ENCODE results near the gene TNFRSF12A.
"Not testable (repeated sequence)": the region's sequence is repeated elsewhere in the genome, so short reads cannot be mapped to it uniquely, and the experiment has no call there.

- TF ChIP-seq, protein P1, sequence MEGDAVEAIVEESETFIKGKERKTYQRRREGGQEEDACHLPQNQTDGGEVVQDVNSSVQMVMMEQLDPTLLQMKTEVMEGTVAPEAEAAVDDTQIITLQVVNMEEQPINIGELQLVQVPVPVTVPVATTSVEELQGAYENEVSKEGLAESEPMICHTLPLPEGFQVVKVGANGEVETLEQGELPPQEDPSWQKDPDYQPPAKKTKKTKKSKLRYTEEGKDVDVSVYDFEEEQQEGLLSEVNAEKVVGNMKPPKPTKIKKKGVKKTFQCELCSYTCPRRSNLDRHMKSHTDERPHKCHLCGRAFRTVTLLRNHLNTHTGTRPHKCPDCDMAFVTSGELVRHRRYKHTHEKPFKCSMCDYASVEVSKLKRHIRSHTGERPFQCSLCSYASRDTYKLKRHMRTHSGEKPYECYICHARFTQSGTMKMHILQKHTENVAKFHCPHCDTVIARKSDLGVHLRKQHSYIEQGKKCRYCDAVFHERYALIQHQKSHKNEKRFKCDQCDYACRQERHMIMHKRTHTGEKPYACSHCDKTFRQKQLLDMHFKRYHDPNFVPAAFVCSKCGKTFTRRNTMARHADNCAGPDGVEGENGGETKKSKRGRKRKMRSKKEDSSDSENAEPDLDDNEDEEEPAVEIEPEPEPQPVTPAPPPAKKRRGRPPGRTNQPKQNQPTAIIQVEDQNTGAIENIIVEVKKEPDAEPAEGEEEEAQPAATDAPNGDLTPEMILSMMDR (IDR thresholded peaks at IDR 0.05), result not testable (repeated sequence)
- TF ChIP-seq POLR2A (IDR thresholded peaks at IDR 0.05), result not testable (repeated sequence)
These were observed 35.6 kb downstream of the TNFRSF12A start for GRCh38 chr16:3055734-3056115.

All from Peyer's patch (tissue), 4 donors.